Bronchial epithelial cell (primary cell): ENCODE results near the gene ACTBL2. TPM values are rescaled to one million over a fixed set of nuclear protein-coding genes. Genes with fewer than 3 reads are reported as not detected.

Source experiments
- DNase-seq: peaks from one replicate; pipeline ENCODE4 v3.0.0-alpha.2; 2010; ENCODE audit warnings: low read depth
- FAIRE-seq: peaks from 2 replicates; lab custom pipeline; 2011; peaks lifted over from hg19 to GRCh38; lab: Jason Lieb, UNC
- H3K27me3 ChIP-seq: 2 replicates; pipeline ENCODE4 v1.5.1; 2011; ENCODE audit warnings: low read length; ENCODE audit not compliant: control insufficient read depth, insufficient read depth
- H3K36me3 ChIP-seq: 2 replicates; pipeline ENCODE4 v1.5.1; 2011; ENCODE audit warnings: low read length; ENCODE audit not compliant: control insufficient read depth, insufficient read depth
- H3K4me3 ChIP-seq: 2 replicates; pipeline ENCODE4 v1.5.1; 2011; ENCODE audit warnings: mild to moderate bottlenecking, low read depth, low read length, control low read depth
- CTCF ChIP-seq: IDR thresholded peaks from 2 replicates; pipeline ENCODE4 v1.5.1; 2011; ENCODE audit warnings: mild to moderate bottlenecking, moderate library complexity, low read length, control low read depth, inconsistent platforms; ENCODE audit not compliant: insufficient read depth, severe bottlenecking
- total RNA-seq: library from RNA; depleted of rRNA; stranded (reverse); fragments of >200 nt; gene quantifications from 2 replicates; pipeline ENCODE4 v1.2.1, GENCODE V29; 2014

ACTBL2 gene
- total RNA-seq, 1 donor from 2014 or later: under 0.01 TPM

DNA sequence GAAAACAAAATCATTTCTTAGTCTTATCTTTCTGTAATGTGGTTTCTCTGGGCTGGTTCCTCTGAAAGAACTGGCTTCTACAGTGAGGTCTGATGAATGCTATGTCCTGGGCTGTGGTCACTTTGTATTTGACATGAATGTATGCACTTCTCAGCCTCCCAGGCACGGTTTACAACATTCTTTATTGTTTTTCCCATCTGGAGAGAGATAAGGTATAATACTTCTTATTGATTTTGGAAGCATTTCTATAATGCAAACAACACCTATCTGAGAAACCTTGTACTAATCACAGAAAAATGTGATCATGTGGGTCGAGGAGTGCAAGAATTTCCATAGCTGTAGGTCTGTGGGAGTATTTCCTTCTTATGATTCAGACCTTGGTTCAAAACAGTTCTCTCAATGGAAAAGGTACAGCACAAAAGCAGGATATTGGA lies 46.9 kb downstream of the ACTBL2 start:
- Histone ChIP-seq H3K27me3 (no peaks in the 10 kb centered on the region), H3K36me3 (no peaks in the 10 kb centered on the region), H3K4me3 (no peak overlapping the region)
- peak; percentile 88 for FAIRE-seq
- TF ChIP-seq CTCF: no peak
- DNase-seq: peak; percentile 96

DNA sequence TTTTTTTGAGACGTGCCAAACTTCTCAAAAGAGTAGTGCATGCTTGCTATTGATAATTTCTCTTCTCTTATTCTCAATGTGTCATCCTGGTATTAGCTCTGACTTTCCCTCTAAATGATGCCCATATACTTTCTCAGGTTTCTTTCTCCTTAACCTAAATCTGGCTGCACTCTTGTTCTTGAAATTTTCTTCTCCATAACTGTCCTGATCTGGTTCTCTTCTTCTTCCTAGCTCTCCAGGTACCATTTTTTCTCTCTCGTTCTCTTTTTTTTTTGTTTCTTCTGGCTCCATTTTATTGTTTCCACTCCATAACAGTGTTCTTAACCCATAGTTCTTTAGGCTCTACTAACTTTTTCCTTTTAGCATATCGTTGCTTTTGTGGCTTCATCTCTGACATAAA lies 47.9 kb downstream of the ACTBL2 start:
- FAIRE-seq (no peak), DNase-seq (no peak)
- no peak for TF ChIP-seq CTCF
- H3K27me3 ChIP-seq: no peaks in the 10 kb centered on the region
- H3K36me3 ChIP-seq: no peaks in the 10 kb centered on the region
- no peak overlapping the region for H3K4me3 ChIP-seq

DNA sequence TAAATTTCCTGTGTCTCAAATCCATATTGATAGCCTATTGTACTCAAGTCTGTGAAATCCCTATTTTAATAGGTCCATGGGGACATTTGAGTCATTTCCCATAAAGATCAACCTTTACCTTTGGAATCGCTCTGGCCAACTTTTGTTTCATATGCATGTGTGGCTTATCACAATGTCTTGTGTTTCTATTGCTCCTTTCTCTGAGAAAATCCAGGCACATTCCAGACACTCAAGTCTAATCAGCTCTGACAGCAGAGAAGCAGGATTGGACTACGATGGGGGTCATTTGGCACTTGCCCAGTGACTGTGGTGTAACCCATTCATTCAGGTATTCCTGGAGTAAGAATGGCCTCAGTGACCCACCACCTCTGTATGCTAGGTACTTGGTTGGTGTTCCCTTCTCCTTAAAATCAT lies 48.4 kb downstream of the ACTBL2 start:
- TF ChIP-seq CTCF: no peak
- H3K4me3 ChIP-seq: no peak overlapping the region
- no peaks in the 10 kb centered on the region for H3K36me3 ChIP-seq
- H3K27me3 ChIP-seq: no peaks in the 10 kb centered on the region
- DNase-seq: no peak
- FAIRE-seq: no peak

DNA sequence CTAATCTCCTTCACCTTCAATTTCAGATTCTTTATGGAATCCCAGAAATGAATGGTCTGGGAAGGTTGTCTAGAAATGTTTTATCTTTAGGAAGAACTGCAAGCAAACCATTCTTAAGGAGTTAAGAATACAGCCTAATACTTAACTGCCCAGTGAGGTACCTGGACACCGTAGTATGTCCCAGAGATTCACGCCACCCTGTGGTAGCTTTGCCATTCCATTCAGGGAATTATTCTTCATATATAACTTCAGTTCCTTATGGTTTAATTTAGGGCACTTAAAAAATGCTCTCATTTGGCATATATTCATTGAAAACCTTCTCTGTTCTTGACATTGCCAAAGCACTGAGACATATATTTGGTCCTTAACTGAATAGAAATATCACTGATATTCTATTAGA lies 49.7 kb downstream of the ACTBL2 start:
- no peaks in the 10 kb centered on the region for H3K36me3 ChIP-seq
- H3K27me3 ChIP-seq: no peaks in the 10 kb centered on the region
- DNase-seq (peak; percentile 35), FAIRE-seq (no peak)
- peak; percentile 38 for TF ChIP-seq CTCF
- no peak overlapping the region for H3K4me3 ChIP-seq

GRCh38 chr5:57431759-57432158 lies 50.9 kb downstream of the ACTBL2 start:
- no peak for DNase-seq
- no peak for FAIRE-seq
- Histone ChIP-seq H3K27me3 (no peaks in the 10 kb centered on the region), H3K36me3 (no peaks in the 10 kb centered on the region), H3K4me3 (no peak overlapping the region)
- no peak for TF ChIP-seq CTCF
